T-helper 2 cell (primary cell): ENCODE measurements around the gene LRRC27.

ENCODE experiments used
- DNase-seq, 5 experiments: peaks; one replicate each; pipeline versions ENCODE4 v3.0.0 to v3.0.0-alpha.2; 2012 to 2022

LRRC27 gene

GRCh38 chr10:132404911-132405462 lies 73.0 kb downstream of the LRRC27 start:
- DNase-seq: no peak

- DNase-seq: no peak
These were observed 73.5 kb downstream of the LRRC27 start for GRCh38 chr10:132405463-132405991.

DNA sequence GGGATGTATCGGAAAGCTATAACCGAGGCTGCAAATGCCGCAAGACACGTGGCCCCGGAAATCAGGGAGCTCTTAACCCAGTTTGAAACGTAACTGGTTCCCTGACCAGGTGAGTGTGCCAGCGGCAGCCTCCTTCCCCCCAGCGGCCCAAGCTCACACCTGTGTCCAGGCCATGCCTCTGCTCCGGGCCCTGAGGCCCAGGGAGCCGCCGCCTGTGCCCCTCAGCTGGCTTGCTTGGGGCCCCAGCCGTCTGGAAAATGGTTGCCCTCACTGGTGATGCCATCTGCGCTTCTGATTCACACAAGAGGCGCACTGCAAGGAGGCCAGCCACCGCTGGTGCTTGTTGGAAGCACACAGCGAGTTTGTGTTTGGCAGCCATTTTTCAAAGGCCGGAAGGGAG lies 74.2 kb downstream of the LRRC27 start:
- DNase-seq: no peak

GRCh38 chr10:132406750-132407149 lies 74.8 kb downstream of the LRRC27 start:
- no peak for DNase-seq

GRCh38 chr10:132407243-132407746 lies 75.3 kb downstream of the LRRC27 start:
- DNase-seq: no peak

DNA sequence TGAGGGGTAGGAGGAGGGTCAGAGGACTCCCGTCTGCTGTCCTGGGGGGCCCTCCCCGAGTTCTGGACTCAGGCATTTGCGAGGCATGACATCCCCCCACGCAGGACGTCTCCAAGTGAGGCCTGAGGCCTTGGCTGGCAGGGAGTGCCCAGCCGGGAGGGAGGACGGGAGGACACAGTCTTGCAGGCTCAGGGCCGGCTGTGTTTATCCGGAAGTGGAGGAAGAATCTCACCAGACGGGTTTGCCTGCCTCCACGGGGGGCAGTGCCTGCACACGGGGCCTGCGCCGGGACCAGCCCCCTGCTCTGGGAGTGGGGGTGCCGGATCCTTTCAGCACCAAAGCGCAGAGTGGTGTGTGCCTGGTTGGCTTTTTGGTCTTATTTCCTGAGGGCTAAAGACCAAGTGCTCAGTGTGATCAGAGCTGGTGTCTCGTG lies 75.9 kb downstream of the LRRC27 start:
- DNase-seq: no peak

DNA sequence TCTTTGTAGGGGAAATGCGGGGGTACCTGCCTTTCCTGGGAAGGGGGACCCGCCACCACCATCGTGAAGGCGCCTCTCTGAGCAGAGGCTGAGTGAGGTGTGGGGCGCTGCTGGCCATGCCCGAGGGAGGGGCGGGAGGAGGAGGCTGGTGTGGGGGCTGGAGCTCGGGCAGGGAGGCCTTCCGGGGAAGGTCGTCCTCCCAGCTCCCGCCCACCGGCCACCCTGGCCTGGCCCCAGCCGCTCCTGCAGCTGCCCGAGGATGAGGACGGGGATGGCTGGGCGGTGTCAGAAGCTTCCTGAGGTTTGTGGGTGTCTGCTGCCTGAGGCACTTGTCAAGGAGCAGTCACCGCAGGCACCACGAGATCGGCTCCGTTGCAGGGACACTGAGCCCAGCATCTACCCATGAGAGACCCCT lies 76.4 kb downstream of the LRRC27 start:
- no peak for DNase-seq

- no peak for DNase-seq
These were observed 77.1 kb downstream of the LRRC27 start for GRCh38 chr10:132408823-132409666.

DNA sequence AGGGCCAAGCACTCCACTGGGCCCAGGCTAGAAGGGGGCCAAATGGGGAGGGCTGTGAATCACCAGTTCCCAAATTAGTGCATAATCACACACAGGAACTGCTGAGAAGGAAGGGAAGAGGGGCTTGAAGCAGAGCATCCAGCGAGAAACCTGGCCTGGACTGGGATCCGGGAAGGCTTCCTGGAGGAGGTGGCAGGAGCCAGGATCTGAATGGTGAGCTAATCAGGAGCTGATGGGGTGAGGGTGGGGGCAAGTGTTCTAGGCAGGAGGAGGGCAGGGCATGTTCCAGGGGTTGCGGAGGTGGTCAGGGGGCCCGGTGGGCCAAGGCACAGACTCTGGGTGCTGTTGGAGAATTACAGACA lies 77.7 kb downstream of the LRRC27 start:
- no peak for DNase-seq

GRCh38 chr10:132410056-132410778 lies 78.2 kb downstream of the LRRC27 start:
- DNase-seq: no peak

DNA sequence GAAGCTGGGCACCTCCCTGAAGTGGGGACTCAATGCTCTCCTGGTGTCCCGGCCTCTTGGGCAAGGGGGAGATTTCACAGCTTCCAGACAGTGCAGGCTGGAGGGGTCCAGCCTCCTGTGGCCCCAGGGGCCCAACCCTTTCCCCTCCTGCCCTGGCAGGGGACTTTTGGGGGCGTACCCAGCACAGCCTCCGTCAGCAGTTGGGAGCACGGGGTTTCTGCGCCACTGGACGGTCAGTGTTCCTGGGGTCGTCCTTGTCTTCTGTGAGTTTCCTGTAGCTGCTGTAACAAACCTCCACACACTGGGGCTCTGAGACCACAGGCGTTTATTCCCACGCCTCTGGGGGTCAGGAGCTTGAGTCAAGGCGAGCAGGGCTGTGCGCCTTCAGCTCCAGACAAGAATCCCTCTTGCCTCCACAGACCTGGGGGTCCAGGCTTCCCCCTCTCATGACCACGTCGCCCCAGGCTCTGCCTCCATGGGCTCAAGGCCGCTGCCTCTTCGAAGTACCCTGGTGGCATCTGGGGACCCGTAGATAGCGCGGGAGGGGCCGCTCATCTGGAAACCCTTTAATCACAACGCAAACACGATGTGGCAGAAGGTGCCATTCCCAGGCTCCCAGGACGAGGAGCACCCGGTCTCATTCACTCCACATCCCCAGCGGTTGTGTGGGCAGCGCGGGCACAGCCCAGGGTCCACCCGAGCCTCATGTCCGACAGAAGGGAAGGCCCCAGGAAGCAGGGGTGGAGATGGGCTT lies 79.0 kb downstream of the LRRC27 start:
- DNase-seq: no peak

DNA sequence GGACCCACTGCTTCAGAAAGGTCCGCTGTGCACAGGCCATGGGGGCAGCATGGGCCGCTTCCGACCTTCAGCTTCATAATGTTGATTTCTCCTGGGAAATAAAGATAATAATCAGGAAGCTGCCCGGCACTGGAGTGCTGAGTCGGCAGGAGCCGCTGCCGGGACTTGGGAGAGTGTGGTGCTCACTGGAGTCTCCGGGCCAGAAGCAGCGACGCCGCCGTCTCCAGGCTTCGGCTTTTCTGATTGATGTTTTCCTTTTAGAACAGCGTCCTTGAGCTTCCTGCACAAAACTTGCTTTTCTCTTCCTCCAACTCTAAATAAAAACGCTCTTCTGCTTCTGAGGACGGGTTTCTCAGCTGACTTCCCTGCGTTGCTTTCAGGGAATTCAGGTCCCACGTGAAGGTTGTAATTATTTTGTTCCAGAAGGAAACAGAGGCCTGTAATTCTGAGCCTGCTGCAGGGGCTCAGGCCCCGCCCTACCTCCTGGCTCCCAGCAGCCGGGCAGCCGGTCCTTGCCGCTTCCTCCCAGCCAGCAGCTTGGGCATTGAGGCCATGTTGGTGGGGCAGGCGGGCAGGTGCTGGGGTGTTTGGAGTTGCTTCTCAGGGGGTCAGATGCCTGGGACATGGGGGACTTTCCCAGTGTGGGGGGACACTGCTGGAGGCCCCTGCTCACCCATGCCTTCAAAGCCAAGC lies 79.7 kb downstream of the LRRC27 start:
- DNase-seq: no peak

- DNase-seq: no peak
These were observed 80.6 kb downstream of the LRRC27 start for GRCh38 chr10:132412316-132413192.

DNA sequence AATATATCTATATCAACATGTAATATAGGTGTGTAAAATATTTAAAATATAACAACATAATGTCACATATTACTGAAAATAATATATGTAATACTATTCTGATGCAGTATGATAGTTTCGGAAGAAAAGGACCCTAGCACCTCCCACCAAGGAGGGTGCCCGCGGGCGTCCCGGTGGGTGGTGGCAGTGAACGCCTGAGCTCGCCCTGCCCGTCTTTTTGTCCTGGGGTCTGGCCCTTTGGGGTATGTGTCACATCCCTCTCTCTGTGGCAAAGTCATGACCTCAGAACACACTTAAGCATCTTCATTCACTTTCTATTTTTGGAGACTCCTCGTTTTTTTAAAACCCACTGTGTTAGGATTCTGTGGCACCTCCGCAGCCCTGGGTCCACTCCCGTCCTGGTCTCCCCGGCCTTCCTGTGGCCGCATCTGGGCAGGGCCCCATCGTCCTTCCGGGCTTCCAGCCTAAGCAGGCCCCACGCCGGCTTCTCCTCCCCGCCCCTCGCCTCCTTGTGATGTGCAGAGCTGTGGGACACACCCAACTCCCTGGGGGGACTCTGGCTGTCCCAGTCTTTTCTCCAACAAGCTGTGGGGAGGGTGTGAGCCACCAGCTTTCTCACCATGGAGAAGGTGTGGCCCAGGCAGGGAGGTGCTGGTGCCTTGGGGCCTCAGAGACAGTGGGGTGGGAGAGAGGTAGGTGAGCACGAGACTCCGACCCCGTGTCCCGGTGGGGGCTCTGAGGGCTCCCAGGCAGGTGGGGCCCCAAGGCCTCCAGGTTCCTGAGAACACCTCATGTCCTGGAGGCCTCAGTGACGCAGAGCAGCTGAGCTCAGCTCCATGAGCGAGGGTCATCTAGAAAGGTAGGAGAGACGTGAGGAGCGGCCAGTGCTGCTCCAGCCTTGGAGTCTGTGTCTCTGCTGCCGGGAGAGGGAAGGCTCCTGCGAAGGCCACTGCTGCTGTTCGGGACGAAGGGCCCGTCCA lies 81.5 kb downstream of the LRRC27 start:
- DNase-seq: no peak

DNA sequence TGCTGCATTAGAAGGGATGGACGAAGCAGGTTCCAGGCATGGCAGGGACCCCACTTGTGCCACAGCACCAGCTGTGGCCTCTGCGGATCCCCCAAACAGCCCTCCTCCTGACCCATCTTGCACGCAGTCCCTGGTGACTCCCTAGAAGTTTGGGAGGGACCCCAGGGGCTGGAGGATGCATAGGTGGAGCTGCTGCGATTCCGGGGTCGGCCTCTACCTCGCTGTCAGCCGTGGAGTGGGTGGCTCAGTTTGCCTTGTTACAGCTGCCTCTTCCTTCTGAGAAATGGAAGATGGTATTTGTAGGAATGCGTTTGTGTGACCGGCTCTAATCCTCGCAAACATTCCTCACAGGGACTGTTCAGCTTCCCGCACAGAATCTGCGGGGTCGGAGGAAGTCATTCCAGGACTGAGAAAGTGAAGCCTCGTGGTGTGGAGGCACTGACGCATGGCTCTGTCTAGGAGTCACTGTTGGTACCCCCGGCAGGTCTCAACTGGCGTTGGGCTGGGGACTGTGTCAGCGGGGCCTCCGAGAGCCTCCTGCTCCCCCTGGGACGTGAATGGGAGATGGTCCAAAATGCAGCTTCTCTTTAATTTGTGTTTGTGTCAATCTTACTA lies 82.5 kb downstream of the LRRC27 start:
- no peak for DNase-seq

DNA sequence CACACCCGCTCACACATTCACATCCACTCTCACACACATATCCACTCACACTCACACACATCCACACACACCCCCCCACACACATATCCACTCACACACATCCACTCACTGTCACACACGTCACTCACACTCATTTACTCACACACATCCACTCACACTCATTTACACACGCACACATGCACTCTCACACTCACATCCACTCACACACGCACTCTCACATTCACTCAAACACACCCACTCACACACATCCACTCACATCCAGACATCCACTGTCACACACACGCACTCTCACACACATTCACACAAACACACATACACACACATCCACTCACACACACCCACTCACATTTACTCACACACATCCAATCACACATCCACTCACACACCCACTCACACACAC lies 83.3 kb downstream of the LRRC27 start:
- DNase-seq: no peak

DNA sequence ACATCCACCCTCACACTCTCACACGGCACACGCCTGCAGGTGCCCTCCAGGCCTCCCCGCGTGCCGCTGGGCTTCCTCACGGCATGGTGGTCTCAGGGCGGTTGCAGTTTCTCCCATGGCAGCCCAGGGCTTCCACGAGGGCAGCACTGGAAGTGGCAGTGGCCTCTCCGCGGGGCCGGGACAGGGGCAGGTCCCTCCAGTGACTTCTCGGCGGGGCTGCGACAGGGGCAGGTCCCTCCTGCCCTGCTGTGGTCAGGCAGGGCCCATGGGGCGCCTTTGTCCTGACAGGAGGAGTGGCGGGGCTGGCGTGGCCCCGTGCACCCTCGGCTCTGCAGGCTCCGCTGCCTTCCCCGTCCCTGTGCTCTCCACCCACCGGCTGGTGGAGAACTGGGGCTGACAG lies 84.0 kb downstream of the LRRC27 start:
- DNase-seq: no peak

DNA sequence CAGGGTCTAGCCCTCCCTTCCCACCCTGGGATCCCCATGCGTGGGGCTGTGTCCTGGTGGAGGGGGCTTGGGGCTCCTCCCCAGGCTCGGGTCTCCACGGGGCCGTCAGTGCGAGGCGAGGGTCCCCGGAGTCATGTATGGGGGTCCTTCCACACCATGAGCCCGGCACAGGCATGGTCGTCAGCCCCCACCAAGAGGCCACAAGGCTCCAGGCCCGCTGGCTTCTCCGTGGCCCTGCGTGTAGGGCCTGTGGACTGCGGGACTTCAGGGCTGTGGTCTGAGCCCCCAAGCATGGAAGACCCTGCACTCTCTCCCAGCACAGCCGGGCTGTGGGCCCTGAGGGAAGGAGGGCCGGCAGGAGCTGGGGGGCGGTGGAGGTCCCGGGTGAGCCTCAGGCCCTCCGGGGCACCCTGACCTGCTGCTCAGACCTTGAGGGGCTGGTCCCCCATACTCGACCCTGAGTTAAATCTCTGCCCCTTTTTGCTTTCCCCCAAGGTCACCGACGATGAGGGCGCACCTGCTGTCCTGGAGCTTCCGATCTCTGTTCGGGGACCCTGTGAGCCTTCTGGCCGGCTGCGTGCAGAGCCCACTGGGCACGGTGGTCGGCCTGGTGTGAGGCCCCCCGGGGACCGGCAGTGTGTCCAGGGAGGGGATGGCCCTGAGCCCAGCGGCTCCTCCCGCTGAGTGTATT lies 84.7 kb downstream of the LRRC27 start:
- DNase-seq: no peak
